Activated T-cell treated with anti-CD3 and anti-CD28 coated beads, Interleukin-2, amount 50 U/mL, for 1 hour (primary cell): Measurements from ENCODE around the gene WNK3.

Experiments
- DNase-seq: peaks from one replicate; pipeline ENCODE4 v3.0.0-alpha.2; 2020

The WNK3 gene

DNA sequence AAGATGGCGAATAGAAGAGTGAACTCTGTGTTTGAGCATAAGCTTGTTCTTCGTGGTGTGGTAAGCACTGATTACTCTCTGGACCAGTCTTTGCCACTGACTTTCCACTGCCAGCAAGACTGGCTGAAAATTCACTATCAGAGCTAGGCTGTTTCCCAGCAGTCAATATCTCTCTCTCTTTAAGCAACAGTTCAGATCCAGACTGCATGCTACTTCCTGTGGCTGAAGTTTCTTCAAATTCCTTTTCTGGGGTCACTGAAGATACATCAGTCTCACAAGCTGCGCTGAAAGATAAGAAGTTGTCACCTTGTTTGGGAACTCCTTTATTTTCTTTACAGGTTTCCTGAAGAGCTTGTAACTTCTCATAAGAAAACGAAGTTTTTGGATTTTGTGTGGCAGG lies 120.8 kb downstream of the WNK3 start:
- DNase-seq = no peak

DNA sequence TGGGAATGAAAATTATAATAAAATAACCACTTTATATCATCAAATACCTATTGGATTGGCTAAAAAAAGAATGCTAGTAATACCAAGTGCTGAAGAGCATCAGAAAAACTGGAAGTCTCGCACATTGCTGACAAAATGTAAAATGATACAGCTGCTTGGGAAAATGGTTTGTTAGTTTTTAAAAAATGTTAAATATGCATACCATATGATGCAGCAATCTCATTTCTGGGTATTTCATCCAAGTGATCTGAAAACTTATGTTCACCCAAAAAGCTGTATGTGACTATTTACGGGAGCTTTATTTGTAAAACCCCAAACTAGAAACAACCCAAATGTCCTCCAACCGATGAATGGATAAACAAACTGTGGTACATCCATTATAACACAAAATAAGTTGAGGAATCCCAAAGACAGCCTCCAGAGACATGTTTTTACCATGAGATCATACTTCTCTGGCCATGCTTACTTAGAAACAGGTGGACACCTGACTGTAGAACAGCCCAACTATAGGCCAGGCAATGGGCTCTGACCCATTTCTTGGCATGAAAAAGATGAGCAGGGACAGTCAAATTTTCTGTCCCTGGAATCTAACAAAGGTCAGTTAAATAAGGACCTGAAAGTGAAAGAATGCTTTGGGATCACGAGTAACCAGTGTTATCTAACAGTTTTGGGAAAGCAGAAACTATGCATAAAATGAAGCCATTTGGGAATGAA lies 127.3 kb downstream of the WNK3 start:
- DNase-seq = no peak

DNA sequence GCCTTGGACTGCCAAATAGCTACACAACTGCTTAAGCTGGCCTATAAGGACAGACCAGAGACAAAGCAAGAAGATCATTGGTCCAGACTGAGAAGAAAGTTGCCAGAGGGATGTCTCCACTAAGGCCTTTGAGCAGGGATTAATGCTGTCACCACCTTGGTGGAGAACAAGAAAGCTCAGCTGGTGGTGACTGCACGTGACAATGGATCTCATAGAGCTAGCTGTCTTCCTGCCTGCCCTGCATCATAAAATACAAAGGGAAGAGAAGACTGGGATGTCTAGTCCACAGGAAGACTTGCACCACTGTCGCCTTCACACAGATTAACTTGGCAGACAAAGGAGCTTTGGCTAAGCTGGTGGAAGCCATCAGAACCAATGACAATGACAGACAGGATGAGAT lies 134.3 kb downstream of the WNK3 start:
- DNase-seq = no peak

DNA sequence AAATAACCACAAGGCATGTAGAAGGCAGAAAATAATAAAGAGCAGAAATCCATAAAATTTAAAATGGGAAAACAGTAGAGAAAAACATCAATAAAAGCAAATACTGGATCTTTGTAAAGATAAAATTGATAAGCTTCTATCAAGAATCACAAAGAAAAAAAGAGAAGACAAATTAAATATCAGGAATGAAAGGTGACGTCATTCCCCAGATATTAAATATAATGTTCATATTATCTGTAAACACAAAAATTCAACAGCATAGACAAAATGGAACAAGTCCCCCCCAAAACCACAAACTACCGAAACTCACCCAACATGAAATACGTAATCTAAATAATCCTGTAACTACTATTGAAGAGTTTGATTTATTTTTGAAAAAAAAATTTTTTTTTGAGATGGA lies 144.2 kb downstream of the WNK3 start:
- DNase-seq = no peak

- DNase-seq = no peak
Measured at GRCh38 chrX:54208531-54208930, 149.3 kb downstream of the WNK3 start.

DNA sequence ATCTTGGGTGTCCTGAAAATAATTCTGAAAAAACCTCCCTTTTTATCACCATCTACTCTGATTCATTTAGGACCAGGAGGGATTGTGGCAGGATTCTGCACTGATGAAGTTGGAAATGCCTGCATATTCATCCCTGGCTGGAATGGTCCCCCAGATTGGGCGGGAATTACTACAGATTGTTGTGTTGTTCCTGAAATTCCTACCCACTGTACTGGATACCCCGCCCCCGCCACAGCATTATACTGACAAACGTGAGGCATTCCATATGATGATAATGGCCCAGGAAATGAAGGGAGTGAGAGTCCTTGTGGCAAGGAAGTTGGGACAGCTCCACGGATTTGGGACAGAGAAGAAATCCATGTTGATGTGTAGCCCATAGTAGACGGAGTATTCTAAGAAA lies 159.6 kb downstream of the WNK3 start:
- DNase-seq = no peak

GRCh38 chrX:54194982-54195588 lies 162.8 kb downstream of the WNK3 start:
- DNase-seq = no peak

GRCh38 chrX:54193085-54193821 lies 164.6 kb downstream of the WNK3 start:
- no peak for DNase-seq

DNA sequence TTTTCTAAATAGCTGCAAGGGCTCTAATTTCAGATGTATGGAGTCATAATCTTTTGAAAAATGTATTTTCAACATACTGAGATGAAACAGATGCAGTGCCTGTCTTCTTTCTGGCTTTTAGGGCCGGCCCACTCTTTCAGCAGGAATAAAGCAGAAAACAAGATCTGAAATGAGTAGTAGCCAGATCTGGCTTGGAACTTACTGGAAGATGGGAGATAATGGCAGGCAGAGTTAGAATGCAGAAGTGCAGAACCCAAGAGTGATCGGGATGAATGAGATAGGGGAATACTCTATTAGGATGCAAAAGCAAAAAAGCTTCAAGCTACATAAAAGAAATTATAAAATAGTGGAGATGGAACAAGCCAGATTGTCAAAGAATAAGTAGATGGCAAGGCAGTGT lies 173.4 kb downstream of the WNK3 start:
- no peak for DNase-seq

- peak; percentile 66 for DNase-seq
Measured at GRCh38 chrX:54182864-54183613, 174.8 kb downstream of the WNK3 start, which contains the start of gene FAM120C. FAM120C (minus strand) TSS chrX:54183254; CDS start chrX:54183198, 56 bp downstream.

DNA sequence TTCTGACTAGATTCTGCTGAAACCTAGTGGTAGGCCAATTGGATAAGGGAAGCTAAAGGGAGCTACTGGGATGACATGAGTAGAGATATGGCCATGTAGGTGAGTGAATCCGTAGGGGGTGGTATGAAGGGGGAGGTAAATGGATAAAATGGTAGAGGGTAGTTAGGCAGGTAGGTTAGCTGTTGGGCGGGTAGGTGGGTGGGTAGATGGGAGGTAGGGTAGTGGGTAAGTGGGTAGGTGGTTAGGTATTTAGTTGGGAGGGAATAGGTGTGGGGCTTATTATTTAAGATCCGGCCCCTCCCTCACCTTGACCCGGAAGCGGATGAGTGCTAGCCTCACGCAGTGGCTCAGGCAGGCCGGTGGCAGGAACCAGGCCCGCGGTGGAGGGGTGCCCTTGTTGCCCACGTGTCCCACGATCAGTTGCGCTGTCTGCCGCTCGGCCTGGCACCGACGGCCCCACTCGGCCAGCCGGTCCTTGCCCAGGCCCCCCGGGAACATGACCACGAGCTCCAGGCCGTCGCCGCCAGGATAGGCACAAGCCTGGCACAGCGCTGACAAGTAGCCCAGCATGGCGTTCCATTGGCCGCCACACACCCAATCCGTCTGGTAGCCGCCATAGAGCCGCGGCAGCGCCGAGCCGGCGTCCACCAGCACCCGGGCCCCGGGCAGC lies 175.5 kb downstream of the WNK3 start:
- DNase-seq = peak; percentile 67

GRCh38 chrX:54181202-54181953 lies 176.5 kb downstream of the WNK3 start:
- DNase-seq = no peak

DNA sequence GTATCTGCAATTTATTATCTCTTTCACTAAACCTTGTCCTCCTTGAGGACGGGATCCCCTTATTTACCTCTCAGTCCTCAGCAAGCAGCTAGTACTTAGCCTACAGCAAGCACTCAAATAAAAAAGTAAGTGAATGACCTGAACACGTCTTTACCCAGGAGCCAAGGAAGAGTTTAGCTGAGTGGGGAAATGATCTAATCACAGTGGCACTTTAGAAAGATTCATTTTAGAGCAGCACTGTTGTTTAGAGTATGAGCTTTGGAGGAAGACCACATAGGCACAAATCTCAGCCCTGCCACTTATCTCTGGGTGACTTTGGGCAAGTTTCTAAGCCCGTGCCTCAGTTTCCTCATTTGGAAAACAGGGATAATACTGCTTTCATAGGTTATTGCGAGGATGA lies 177.4 kb downstream of the WNK3 start:
- DNase-seq = no peak

DNA sequence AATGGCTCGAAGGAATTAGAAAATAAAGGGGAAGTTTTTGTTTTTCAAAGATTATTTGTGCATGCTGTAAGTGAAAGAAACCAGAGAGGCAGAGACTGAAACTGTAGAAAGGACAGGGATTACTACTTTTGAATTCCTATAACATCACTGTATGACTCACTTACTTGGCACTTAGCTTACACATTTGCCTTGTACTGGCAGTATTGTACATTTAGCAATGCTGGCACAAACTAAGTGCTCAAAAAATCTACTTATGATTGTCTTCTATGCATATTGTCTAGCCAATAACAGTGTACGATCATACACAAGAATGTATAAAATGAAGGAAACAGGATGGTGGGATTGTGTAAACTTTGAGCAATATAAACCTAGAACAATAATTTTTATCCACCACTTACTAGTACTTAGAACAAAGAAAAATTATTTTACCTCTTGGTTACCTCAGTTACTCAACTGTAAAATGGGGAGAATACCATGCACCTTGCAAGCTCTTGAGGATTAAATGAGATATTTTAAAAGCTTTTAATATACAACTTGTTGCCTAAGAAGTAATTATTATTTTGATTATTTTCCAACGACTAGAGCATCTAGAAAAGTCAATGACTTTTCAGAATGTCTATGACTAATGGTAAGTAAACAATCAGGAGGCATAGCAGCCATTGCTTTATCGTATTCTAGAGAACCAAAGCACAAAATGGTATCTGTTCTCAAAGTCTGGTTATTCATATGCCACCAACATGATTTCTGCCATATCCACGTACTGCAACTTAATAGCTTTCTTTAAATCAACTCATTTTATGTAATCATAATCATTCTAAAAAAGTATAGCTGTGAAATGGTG lies 179.5 kb downstream of the WNK3 start:
- DNase-seq = no peak

DNA sequence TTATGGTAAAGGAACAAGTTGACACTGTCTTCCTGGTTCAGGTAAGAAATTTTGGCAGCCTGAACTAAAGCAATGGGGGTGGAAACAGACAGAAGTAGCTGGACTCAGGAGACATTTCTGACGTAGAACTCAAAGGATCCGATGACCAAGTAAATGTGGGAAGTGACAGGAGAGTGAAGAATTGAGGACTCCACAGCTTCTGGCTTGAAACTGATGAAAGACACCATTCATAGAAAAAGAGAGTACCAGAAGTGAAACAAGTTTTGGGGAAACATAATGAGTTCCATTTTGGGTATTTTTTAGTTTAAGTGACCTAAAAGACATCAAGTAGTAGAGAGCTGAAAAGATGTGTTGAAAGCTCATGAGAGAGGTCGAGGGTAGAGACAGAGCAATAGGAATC lies 180.5 kb downstream of the WNK3 start:
- DNase-seq = no peak

- no peak for DNase-seq
Measured at GRCh38 chrX:54173791-54174190, 184.1 kb downstream of the WNK3 start.

- no peak for DNase-seq
Measured at GRCh38 chrX:54172455-54172854, 185.4 kb downstream of the WNK3 start.

GRCh38 chrX:54171527-54172250 lies 186.2 kb downstream of the WNK3 start:
- no peak for DNase-seq

DNA sequence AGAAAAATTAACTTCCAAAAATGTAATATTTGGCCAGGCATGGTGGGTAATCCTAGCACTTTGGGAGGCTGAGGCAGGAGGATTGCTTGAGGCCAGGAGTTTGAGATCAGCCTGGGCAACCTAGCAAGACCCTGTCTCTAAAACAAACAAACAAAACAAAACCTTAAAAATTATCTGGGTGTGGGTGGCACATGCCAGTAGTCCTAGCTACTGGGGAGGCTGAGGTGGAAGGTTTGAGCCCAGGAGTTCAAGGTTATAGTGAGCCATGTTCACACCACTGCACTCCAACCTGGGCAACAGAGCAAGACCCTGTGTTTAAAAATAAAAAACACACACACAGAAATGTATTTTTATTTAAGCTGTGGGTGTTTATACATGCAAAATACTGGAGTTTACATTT lies 186.8 kb downstream of the WNK3 start:
- no peak for DNase-seq

GRCh38 chrX:54166915-54167314 lies 190.9 kb downstream of the WNK3 start:
- no peak for DNase-seq
